Activated T-helper 1 cell treated with Interleukin-2 at 50 U/mL for 16 hours (primary cell): Measurements from ENCODE around the gene ZFHX2.
"Not testable (repeated sequence)": the region's sequence is repeated elsewhere in the genome, so short reads cannot be mapped to it uniquely, and the experiment has no call there.

ENCODE experiments used
- DNase-seq: peaks from one replicate; pipeline ENCODE4 v3.0.0-alpha.2; 2020; ENCODE audit warnings: low read depth

ZFHX2 gene

GRCh38 chr14:23539248-23540140 lies 12.1 kb downstream of the ZFHX2 start:
- no peak for DNase-seq

- no peak for DNase-seq
Measured at GRCh38 chr14:23538785-23539184, 12.8 kb downstream of the ZFHX2 start.

- no peak for DNase-seq
Measured at GRCh38 chr14:23538050-23538718, 13.4 kb downstream of the ZFHX2 start.

- no peak for DNase-seq
Measured at GRCh38 chr14:23537351-23538049, 14.1 kb downstream of the ZFHX2 start.

GRCh38 chr14:23536906-23537305 lies 14.7 kb downstream of the ZFHX2 start:
- DNase-seq = not testable (repeated sequence)

GRCh38 chr14:23536494-23536893 lies 15.1 kb downstream of the ZFHX2 start:
- no peak for DNase-seq

- no peak for DNase-seq
Measured at GRCh38 chr14:23535943-23536342, 15.6 kb downstream of the ZFHX2 start.

- DNase-seq = no peak
Measured at GRCh38 chr14:23533652-23534435, 17.7 kb downstream of the ZFHX2 start.

GRCh38 chr14:23532658-23533057 lies 18.9 kb downstream of the ZFHX2 start:
- no peak for DNase-seq

- no peak for DNase-seq
Measured at GRCh38 chr14:23531391-23531790, 20.2 kb downstream of the ZFHX2 start.

GRCh38 chr14:23530375-23531055 lies 21.1 kb downstream of the ZFHX2 start:
- no peak for DNase-seq

GRCh38 chr14:23529016-23529415 lies 22.5 kb downstream of the ZFHX2 start:
- DNase-seq = no peak

GRCh38 chr14:23528555-23528954 lies 23.0 kb downstream of the ZFHX2 start:
- no peak for DNase-seq

- no peak for DNase-seq
Measured at GRCh38 chr14:23525611-23526010, 26.0 kb downstream of the ZFHX2 start.

- DNase-seq = no peak
Measured at GRCh38 chr14:23524954-23525353, 26.6 kb downstream of the ZFHX2 start.

GRCh38 chr14:23523229-23524016 lies 28.1 kb downstream of the ZFHX2 start:
- no peak for DNase-seq

- DNase-seq = no peak
Measured at GRCh38 chr14:23522643-23523198, 28.8 kb downstream of the ZFHX2 start.

- no peak for DNase-seq
Measured at GRCh38 chr14:23521785-23522640, 29.6 kb downstream of the ZFHX2 start.

- DNase-seq = no peak
Measured at GRCh38 chr14:23520899-23521533, 30.5 kb downstream of the ZFHX2 start.
